ENCODE measurements around the gene PJVK. TPM values are rescaled to one million over a fixed set of nuclear protein-coding genes. Genes with fewer than 3 reads are reported as not detected.

The PJVK gene
- total and polyA plus RNA-seq, 2 of the 13 experiments (the other 11 are each of a cell fraction or from before 2014, with no cell fraction given), result 1.2 to 2.6 TPM

DNA sequence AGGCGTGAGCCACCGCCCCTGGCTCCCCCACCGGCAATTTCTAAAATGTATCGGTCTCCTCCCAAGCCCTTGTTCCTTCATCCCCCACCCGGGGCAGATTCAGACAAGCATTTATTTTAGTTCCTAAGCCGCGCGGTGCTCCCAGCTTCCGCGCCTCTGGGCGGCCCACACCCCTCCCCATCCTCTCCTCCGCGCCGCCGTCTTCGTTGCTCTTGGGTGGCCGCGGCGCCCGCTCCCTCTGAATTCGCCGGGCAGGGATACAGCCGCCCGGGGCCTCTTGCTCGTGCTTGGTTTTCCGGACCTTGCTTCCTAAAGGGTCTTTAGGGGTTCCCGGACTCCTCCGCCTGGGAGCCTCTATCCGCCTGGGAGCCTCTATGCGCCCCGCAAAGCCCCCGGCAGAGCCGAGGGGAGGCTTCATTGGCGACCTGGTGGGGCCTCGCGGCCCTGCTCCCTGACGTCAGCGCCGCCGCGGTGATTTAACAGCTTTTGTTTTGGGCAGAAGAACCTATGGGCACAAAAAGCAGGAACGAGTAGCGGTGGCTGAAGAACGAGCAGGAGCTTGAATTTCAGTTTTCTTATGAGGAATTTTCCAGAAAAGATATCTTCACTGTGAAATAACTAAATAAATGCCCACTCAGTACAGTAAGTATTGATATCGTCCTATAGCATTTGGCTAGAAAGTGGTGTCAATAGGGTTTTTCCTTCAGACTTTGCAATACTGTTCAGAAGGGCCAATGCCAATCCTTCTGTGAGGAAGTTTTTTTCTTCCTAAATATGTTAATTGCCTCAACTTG is 37.5 kb upstream of the PJVK start (continued):
- TF ChIP-seq, protein P1, sequence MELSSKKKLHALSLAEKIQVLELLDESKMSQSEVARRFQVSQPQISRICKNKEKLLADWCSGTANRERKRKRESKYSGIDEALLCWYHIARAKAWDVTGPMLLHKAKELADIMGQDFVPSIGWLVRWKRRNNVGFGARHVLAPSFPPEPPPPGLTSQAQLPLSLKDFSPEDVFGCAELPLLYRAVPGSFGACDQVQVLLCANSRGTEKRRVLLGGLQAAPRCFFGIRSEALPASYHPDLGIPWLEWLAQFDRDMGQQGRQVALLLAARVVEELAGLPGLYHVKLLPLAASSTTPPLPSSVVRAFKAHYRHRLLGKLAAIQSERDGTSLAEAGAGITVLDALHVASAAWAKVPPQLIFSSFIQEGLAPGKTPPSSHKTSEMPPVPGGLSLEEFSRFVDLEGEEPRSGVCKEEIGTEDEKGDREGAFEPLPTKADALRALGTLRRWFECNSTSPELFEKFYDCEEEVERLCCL (CRISPR knock-in tag; IDR thresholded peaks at IDR 0.05; ENCODE audit: borderline replicate concordance), result no peak
- TF ChIP-seq ZNF20 (CRISPR knock-in tag; IDR thresholded peaks at IDR 0.05), result peak; percentile 70; the same call in 1 of the 2 replicates
- no peak for TF ChIP-seq RXRB (CRISPR knock-in tag; IDR thresholded peaks at IDR 0.05; ENCODE audit: borderline replicate concordance)
- TF ChIP-seq ZNF660 (CRISPR knock-in tag; IDR thresholded peaks at IDR 0.05; ENCODE audit: borderline replicate concordance, low read depth), result no peak
- TF ChIP-seq NFRKB (IDR thresholded peaks at IDR 0.05), result no peak
- TF ChIP-seq NFE2 (CRISPR knock-in tag; IDR thresholded peaks at IDR 0.05), result no peak
- 0 out of 2 replicates have a peak, but pooled peaks have one; percentile 37 for TF ChIP-seq ZSCAN31 (CRISPR knock-in tag; IDR thresholded peaks at IDR 0.05; ENCODE audit: low read depth)
- TF ChIP-seq, protein P2, sequence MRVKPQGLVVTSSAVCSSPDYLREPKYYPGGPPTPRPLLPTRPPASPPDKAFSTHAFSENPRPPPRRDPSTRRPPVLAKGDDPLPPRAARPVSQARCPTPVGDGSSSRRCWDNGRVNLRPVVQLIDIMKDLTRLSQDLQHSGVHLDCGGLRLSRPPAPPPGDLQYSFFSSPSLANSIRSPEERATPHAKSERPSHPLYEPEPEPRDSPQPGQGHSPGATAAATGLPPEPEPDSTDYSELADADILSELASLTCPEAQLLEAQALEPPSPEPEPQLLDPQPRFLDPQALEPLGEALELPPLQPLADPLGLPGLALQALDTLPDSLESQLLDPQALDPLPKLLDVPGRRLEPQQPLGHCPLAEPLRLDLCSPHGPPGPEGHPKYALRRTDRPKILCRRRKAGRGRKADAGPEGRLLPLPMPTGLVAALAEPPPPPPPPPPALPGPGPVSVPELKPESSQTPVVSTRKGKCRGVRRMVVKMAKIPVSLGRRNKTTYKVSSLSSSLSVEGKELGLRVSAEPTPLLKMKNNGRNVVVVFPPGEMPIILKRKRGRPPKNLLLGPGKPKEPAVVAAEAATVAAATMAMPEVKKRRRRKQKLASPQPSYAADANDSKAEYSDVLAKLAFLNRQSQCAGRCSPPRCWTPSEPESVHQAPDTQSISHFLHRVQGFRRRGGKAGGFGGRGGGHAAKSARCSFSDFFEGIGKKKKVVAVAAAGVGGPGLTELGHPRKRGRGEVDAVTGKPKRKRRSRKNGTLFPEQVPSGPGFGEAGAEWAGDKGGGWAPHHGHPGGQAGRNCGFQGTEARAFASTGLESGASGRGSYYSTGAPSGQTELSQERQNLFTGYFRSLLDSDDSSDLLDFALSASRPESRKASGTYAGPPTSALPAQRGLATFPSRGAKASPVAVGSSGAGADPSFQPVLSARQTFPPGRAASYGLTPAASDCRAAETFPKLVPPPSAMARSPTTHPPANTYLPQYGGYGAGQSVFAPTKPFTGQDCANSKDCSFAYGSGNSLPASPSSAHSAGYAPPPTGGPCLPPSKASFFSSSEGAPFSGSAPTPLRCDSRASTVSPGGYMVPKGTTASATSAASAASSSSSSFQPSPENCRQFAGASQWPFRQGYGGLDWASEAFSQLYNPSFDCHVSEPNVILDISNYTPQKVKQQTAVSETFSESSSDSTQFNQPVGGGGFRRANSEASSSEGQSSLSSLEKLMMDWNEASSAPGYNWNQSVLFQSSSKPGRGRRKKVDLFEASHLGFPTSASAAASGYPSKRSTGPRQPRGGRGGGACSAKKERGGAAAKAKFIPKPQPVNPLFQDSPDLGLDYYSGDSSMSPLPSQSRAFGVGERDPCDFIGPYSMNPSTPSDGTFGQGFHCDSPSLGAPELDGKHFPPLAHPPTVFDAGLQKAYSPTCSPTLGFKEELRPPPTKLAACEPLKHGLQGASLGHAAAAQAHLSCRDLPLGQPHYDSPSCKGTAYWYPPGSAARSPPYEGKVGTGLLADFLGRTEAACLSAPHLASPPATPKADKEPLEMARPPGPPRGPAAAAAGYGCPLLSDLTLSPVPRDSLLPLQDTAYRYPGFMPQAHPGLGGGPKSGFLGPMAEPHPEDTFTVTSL (CRISPR knock-in tag; IDR thresholded peaks at IDR 0.05; ENCODE audit: borderline replicate concordance), result no peak
- 0 out of 2 replicates have a peak, but pooled peaks have one; percentile 20 for TF ChIP-seq ZNF3 (CRISPR knock-in tag; IDR thresholded peaks at IDR 0.05)
- no peak for TF ChIP-seq ZIK1 (CRISPR knock-in tag; IDR thresholded peaks at IDR 0.05; ENCODE audit: borderline replicate concordance, low read depth)
- no peak for TF ChIP-seq TAF15 (IDR thresholded peaks at IDR 0.05; ENCODE audit: low read depth, low read length, poor library complexity, severe bottlenecking)
- TF ChIP-seq HOXA7 (CRISPR knock-in tag; IDR thresholded peaks at IDR 0.05), result no peak
- TF ChIP-seq PHF20 (CRISPR knock-in tag; IDR thresholded peaks at IDR 0.05), result no peak
- no peak for TF ChIP-seq RAD51 (IDR thresholded peaks at IDR 0.05; ENCODE audit: borderline replicate concordance)
- no peak for TF ChIP-seq HCFC1 (IDR thresholded peaks at IDR 0.05; ENCODE audit: low read depth, low read length)
- no peak for TF ChIP-seq ATAD3A (CRISPR knock-in tag; IDR thresholded peaks at IDR 0.05)
- TF ChIP-seq RCOR2 (CRISPR knock-in tag; IDR thresholded peaks at IDR 0.05), result no peak
- TF ChIP-seq, protein P3, sequence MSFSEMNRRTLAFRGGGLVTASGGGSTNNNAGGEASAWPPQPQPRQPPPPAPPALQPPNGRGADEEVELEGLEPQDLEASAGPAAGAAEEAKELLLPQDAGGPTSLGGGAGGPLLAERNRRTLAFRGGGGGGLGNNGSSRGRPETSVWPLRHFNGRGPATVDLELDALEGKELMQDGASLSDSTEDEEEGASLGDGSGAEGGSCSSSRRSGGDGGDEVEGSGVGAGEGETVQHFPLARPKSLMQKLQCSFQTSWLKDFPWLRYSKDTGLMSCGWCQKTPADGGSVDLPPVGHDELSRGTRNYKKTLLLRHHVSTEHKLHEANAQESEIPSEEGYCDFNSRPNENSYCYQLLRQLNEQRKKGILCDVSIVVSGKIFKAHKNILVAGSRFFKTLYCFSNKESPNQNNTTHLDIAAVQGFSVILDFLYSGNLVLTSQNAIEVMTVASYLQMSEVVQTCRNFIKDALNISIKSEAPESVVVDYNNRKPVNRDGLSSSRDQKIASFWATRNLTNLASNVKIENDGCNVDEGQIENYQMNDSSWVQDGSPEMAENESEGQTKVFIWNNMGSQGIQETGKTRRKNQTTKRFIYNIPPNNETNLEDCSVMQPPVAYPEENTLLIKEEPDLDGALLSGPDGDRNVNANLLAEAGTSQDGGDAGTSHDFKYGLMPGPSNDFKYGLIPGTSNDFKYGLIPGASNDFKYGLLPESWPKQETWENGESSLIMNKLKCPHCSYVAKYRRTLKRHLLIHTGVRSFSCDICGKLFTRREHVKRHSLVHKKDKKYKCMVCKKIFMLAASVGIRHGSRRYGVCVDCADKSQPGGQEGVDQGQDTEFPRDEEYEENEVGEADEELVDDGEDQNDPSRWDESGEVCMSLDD (CRISPR knock-in tag; IDR thresholded peaks at IDR 0.05; ENCODE audit: borderline replicate concordance), result no peak
- TF ChIP-seq ZNF180 (CRISPR knock-in tag; IDR thresholded peaks at IDR 0.05; ENCODE audit: borderline replicate concordance, low read depth), result no peak
